ENCODE results near the gene NAA35.

NAA35 gene

DNA sequence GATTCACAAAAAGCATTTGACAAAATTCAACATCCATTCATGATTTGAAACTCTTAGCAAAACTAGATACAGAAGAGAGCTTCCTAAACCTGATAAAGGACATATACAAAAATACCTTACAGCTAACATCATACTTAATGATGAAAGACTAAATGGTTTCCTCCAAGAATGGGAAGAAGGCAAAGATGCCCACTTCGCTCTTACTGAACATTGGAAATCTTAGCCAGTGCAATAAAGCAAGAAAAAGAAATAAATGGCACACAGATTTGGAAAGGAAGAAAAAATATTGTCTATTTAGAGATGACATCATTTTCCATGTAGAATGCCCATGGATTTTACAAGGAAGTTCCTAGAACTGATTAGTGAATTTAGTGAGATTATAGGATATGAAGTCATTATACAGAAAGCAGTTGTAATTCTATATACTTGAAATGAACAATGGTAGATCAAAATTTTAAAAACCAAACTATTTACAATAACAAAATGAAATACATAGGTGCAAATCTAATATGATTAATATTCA lies 64.4 kb downstream of the NAA35 start:
- CTCF ChIA-PET, result no interaction called here
- no peak for TF ChIP-seq CTCF (IDR thresholded peaks at IDR 0.05; ENCODE audit: control extremely low read depth, extremely low read depth, low read depth, missing control alignments)
- DNase-seq (ENCODE audit: extremely low spot score), result no peak
- POLR2A ChIA-PET, result no interaction called here

DNA sequence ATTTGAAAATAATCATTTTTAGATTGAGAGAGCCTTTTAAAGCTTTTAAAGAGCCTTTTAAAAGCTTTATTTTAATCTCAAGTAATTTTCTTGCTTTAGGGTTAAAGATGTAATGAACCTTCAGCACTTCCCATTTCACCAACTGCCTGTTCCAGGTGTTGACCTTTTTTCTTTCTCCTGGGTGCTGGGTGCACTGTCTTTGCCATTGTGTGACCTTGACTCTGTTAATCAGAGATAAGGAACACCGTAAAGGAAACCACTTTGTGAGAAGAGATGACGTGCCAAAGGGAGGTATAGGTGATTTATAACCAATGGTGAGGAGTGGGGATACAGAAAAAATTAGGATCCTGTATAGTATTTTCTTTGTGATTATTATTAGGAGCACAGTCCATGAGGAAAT lies 68.2 kb downstream of the NAA35 start:
- POLR2A ChIA-PET, result no interaction called here
- no peak for DNase-seq (ENCODE audit: extremely low spot score)
- no peak for TF ChIP-seq CTCF (IDR thresholded peaks at IDR 0.05; ENCODE audit: control extremely low read depth, extremely low read depth, low read depth, missing control alignments)
- CTCF ChIA-PET, result interaction anchor here (1.0 to 1.4 kb wide), 3 partner anchors 8 to 274 kb away, joined by 3 read pairs; partner anchors contain the start of gene ISCA1

DNA sequence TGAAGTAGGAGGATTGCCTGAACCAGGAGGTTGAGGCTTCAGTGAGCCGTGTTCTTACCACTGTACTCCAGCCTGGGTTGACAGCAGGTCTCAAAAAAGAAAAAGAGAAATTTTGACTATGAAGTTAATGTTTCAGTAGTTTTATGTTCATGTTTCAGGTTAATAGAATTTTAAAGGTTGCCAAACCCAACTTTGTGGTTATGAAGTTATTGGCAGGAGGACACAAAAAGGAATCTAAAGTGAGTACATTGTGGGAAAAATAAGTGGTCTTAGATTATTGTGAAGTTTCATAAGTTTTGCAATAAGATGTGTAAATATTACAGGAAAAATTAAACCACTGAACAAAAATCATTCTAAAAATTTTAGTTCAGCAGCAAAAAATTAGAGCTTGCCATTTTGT lies 79.8 kb downstream of the NAA35 start:
- CTCF ChIA-PET, result interaction anchor here (1.3 kb wide), 2 partner anchors 8 to 12 kb away, joined by 3 read pairs; no protein-coding TSS in a partner anchor
- no peak for DNase-seq (ENCODE audit: extremely low spot score)
- POLR2A ChIA-PET, result no interaction called here
- TF ChIP-seq CTCF (IDR thresholded peaks at IDR 0.05; ENCODE audit: control extremely low read depth, extremely low read depth, low read depth, missing control alignments), result no peak

DNA sequence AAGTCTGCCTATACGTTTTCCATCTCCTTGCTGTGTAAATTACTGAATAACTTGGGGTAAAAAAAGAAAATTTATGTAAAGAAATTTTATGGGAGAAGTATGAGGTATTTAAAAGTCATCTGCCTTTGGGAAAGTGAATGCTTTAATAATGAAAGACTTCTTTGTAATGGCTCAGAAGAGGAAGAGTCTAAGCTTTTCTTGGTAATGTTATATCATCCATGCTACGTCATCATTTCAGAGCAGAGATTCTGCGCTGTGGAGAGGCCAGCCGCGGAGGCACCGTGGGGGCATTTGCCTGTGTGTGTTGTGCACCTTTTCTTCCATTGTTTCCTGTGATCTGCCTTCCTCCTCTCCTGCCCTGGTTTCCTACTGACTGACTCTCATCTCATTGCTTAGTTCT lies 80.2 kb downstream of the NAA35 start:
- ChIA-PET POLR2A (no interaction called here), CTCF (interaction anchor here (1.3 kb wide), 2 partner anchors 9 to 12 kb away, joined by 3 read pairs; no protein-coding TSS in a partner anchor)
- no peak for DNase-seq (ENCODE audit: extremely low spot score)
- no peak for TF ChIP-seq CTCF (IDR thresholded peaks at IDR 0.05; ENCODE audit: control extremely low read depth, extremely low read depth, low read depth, missing control alignments)

GRCh38 chr9:86022687-86023266 lies 81.8 kb downstream of the NAA35 start:
- CTCF ChIA-PET, result interaction anchor here (0.7 to 1.2 kb wide), 2 partner anchors 8 to 21 kb away, joined by 3 read pairs; no protein-coding TSS in a partner anchor
- TF ChIP-seq CTCF (IDR thresholded peaks at IDR 0.05; ENCODE audit: control extremely low read depth, extremely low read depth, low read depth, missing control alignments), result no peak
- POLR2A ChIA-PET, result no interaction called here
- no peak for DNase-seq (ENCODE audit: extremely low spot score)

GRCh38 chr9:86027767-86028166 lies 86.8 kb downstream of the NAA35 start:
- ChIA-PET CTCF (no interaction called here), POLR2A (no interaction called here)
- DNase-seq (ENCODE audit: extremely low spot score), result no peak
- TF ChIP-seq CTCF (IDR thresholded peaks at IDR 0.05; ENCODE audit: control extremely low read depth, extremely low read depth, low read depth, missing control alignments), result no peak
